HTR-8/SVneo (cell line): ENCODE data around the gene SRSF6.
"Not testable (repeated sequence)": the region's sequence is repeated elsewhere in the genome, so short reads cannot be mapped to it uniquely, and the experiment has no call there.

ENCODE experiments used
- DNase-seq: peaks from one replicate; pipeline ENCODE4 v3.0.0; 2011; ENCODE audit warnings: low spot score, mixed read lengths; ENCODE audit not compliant: insufficient read length
- FAIRE-seq: peaks from 2 replicates; lab custom pipeline; 2011; peaks lifted over from hg19 to GRCh38; lab: Jason Lieb, UNC

SRSF6 gene

DNA sequence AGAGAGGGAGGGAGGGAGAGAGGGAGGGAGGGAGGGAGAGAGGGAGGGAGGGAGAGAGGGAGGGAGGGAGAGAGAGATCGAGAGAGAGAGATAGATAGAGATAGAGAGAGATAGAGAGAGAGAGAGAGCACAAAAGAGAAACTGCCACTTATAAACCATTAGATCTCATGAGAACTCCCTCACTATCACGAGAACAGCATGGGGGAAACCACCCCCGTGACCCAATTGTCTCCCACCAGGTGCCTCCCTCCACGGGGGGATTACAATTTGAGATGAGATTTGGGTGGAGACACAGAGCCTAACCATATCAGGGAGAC, 9.3 kb upstream of the SRSF6 start:
- FAIRE-seq, DNase-seq: not testable (repeated sequence)

- DNase-seq: peak; percentile 89
- FAIRE-seq: peak; percentile 97
These were observed 8.8 kb upstream of the SRSF6 start for GRCh38 chr20:43448748-43449535.

GRCh38 chr20:43450841-43451799, 6.6 kb upstream of the SRSF6 start:
- DNase-seq (no peak), FAIRE-seq (peak; percentile 54)

DNA sequence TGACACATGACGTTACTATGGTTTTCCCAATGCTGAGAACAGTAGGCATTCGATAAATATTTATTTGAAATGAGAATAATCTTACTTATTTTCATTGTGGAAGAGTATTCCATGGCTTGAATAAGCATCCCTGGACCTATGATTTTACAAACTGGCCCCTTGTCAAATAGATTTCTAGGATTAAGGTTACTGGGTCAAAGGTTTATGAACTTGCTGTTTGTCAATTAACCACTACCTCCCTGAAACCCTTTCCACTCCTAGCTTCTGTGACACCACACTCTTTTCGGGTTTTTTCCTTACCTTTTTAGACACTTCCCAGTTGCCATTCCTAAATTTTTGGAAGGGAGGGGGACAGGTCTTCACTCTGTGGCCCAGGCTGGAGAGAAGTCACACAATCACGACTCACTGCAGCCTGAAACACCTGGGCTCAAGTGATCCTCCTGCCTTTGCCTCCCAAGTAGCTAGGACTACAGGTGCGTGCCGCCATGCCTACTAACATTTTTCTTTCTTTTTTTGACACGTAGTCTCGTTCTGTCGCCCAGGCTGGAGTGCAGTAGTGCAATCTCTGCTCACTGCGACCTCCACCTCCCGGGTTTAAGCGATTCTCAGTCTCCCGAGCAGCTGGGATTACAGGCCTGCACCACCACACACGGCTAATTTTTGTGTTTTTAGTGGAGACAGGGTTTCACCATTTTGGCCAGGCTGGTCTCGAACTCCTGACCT, 5.1 kb upstream of the SRSF6 start:
- DNase-seq: no peak
- no peak for FAIRE-seq

DNA sequence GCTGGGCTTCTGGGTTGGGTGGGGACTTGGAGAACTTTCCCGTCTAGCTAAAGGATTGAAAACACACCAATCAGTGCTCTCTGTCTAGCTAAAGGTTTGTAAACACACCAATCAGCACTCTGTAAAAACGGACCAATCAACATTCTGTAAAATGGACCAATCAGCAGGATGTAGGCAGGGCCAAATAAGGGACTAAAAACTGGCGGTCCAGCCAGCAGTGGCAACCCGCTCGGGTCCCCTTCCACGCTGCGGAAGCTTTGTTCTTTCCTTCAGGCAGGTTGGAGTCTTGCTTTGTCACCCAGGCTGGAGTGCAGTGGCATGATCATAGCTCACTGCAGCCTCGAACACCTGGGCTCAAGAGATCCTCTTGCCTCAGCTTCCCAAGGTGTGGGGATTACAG, 1.4 kb upstream of the SRSF6 start:
- not testable (repeated sequence) for FAIRE-seq, DNase-seq

GRCh38 chr20:43456809-43457639, 672 bp upstream of the SRSF6 start:
- DNase-seq: peak; percentile 100
- FAIRE-seq: no peak

- DNase-seq: no peak
- FAIRE-seq: no peak
These were observed 777 bp downstream of the SRSF6 start for GRCh38 chr20:43458422-43458924.

GRCh38 chr20:43459022-43459942, 1.6 kb downstream of the SRSF6 start:
- DNase-seq: no peak
- FAIRE-seq: peak; percentile 63

DNA sequence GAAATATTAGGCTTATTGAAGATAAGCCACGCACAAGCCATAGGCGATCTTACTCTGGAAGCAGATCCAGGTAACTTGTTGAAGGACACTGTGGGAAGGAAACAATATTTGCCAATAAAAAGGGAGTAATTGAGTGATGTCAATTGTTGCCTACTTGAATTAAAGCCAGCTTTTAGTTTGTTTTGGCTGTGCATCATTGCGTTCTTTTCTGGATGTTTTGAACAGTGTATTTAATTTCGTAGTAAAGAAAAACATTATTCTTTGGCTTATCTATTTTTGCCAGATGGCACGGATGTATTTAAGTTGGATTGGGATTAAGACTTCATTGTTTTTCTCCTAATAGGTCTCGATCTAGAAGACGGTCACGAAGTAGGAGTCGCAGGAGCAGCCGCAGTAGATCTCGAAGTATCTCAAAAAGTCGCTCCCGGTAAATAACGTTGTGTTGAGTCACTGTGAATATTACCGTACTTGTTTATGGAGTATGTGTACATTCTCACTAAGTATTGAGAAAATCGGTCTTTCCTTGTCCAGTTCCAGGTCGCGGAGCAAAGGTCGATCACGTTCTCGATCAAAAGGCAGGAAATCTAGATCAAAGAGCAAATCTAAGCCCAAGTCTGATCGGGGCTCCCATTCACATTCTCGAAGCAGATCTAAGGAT, 2.6 kb downstream of the SRSF6 start:
- peak; percentile 91 for FAIRE-seq
- DNase-seq: no peak

DNA sequence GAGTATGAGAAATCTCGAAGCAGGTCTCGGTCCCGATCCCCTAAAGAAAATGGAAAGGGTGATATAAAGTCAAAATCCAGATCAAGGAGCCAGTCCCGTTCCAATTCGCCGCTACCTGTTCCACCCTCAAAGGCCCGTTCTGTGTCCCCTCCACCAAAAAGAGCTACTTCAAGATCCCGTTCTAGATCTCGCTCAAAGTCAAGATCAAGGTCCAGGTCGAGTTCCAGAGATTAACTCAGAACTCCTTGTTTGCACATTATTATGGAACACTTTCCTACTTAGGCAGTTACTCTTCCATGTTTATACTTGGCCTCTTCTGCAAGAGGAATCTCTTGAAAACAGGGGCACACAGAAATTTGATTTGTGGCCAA, 3.1 kb downstream of the SRSF6 start:
- no peak for DNase-seq
- no peak for FAIRE-seq

- peak; percentile 4 for FAIRE-seq
- DNase-seq: no peak
These were observed 4.4 kb downstream of the SRSF6 start for GRCh38 chr20:43461894-43462659.

- DNase-seq (no peak), FAIRE-seq (peak; percentile 75)
These were observed 5.2 kb downstream of the SRSF6 start for GRCh38 chr20:43462660-43463526.

- FAIRE-seq (no peak), DNase-seq (no peak)
These were observed 6.0 kb downstream of the SRSF6 start for GRCh38 chr20:43463527-43464218.

DNA sequence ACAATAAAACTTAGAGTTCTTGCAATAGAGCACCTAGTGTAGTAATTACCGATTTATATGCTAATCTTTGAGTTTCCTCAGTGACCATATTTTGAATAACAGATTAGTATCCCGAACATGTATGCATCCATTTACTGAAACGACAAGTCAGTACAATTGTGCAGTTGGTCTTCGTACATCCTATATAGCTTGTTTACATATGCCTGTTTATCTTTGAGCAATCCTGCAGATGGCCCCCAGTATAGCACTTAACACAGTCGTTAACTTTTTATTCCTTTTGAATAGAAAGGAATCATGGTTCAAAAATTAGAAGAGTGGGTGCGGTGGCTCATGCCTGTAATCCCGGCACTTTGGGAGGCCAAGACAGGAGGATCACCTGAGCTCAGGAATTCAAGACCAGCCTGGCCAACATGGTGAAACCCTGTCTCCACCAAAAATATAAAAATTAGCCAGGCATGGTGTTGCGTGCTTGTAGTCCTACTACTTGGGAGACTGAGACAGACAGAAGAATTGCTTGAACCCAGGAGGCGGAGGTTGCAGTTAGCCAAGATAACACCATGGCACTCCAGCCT, 6.6 kb downstream of the SRSF6 start:
- DNase-seq: no peak
- no peak for FAIRE-seq

- FAIRE-seq: no peak
- DNase-seq: no peak
These were observed 7.9 kb downstream of the SRSF6 start for GRCh38 chr20:43465625-43465943.

DNA sequence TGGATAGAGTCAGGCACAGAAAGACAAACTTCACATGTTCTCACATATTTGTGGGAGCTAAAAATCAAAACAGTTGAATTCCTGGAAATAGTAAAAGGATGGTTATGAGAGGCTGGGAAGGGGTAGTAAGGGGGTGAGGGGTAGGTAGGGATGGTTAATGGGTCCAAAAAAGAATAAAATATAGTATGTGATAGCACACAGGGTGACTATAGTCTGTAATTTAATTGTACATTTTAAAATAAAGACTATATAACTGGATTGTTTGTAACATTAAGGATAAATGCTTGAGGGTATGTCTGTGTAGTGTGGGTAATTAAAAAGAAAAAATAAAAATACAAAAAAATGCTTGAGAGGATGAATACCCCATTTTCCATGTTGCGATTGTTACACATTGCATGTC, 9.9 kb downstream of the SRSF6 start:
- no peak for DNase-seq
- no peak for FAIRE-seq
